ENCODE results near the gene MGST2.

- TF ChIP-seq CREB1 (CRISPR knock-in tag; IDR thresholded peaks at IDR 0.05; ENCODE audit: low read depth) = no peak
- TF ChIP-seq CTCF (conservative IDR thresholded peaks at IDR 0.05; ENCODE audit: low read depth in 2 of 2) = no peak
- no peak for TF ChIP-seq EZH2 (IDR thresholded peaks at IDR 0.05; ENCODE audit: low read depth, unreplicated experiment)
- TF ChIP-seq REST (IDR thresholded peaks at IDR 0.05; ENCODE audit: unreplicated experiment) = no peak
- TF ChIP-seq JUNB (IDR thresholded peaks at IDR 0.05; ENCODE audit: unreplicated experiment) = no peak
- no peak for TF ChIP-seq POLR2AphosphoS5 (IDR thresholded peaks at IDR 0.05; ENCODE audit: low read depth)
- TF ChIP-seq ZNF331 (CRISPR knock-in tag; IDR thresholded peaks at IDR 0.05; ENCODE audit: low read depth) = no peak
Measured at GRCh38 chr4:139633195-139633594, 32.4 kb upstream of the MGST2 start.

All from GM23338 (cell line).